GM12875 (cell line): ENCODE results near the gene GPR108.
A peak's percentile ranks its signal among the peaks of the same experiment; 100 is the strongest.
"Not testable (repeated sequence)": the region's sequence is repeated elsewhere in the genome, so short reads cannot be mapped to it uniquely, and the experiment has no call there.

Experiments used
- H3K4me3 ChIP-seq: one replicate; pipeline ENCODE4 v1.5.1; 2011; ENCODE audit warnings: low read depth, low read length, control low read depth
- TF ChIP-seq, protein P1 (sequence below): IDR thresholded peaks from 2 replicates; pipeline ENCODE4 v1.5.1; 2011; ENCODE audit warnings: low read depth, mild to moderate bottlenecking, control low read depth, inconsistent platforms, low read length, moderate library complexity, borderline replicate concordance; ENCODE audit not compliant: insufficient read depth

Gene GPR108

GRCh38 chr19:6712231-6712630 lies 25.1 kb downstream of the GPR108 start:
- TF ChIP-seq, protein P1, sequence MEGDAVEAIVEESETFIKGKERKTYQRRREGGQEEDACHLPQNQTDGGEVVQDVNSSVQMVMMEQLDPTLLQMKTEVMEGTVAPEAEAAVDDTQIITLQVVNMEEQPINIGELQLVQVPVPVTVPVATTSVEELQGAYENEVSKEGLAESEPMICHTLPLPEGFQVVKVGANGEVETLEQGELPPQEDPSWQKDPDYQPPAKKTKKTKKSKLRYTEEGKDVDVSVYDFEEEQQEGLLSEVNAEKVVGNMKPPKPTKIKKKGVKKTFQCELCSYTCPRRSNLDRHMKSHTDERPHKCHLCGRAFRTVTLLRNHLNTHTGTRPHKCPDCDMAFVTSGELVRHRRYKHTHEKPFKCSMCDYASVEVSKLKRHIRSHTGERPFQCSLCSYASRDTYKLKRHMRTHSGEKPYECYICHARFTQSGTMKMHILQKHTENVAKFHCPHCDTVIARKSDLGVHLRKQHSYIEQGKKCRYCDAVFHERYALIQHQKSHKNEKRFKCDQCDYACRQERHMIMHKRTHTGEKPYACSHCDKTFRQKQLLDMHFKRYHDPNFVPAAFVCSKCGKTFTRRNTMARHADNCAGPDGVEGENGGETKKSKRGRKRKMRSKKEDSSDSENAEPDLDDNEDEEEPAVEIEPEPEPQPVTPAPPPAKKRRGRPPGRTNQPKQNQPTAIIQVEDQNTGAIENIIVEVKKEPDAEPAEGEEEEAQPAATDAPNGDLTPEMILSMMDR, result no peak
- H3K4me3 ChIP-seq, result no peak overlapping the region

- TF ChIP-seq, protein P1, result no peak
- no peak overlapping the region for H3K4me3 ChIP-seq
These were observed 25.8 kb downstream of the GPR108 start for GRCh38 chr19:6711605-6712004.

DNA sequence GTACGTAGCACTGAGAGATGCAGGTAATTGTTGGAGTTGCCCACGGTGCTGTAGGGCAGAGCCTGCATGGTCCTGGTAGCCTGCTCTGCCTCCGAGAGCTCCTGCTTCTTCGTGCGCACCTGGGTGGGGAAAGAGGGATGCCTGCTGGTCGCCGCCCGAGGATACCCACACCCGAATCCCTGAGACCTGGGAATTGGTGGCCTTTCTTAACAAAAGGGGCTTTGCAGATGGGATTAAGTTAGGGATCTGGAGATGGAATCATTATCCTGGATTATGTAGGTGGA lies 26.4 kb downstream of the GPR108 start:
- H3K4me3 ChIP-seq, result no peak overlapping the region
- TF ChIP-seq, protein P1, result no peak

DNA sequence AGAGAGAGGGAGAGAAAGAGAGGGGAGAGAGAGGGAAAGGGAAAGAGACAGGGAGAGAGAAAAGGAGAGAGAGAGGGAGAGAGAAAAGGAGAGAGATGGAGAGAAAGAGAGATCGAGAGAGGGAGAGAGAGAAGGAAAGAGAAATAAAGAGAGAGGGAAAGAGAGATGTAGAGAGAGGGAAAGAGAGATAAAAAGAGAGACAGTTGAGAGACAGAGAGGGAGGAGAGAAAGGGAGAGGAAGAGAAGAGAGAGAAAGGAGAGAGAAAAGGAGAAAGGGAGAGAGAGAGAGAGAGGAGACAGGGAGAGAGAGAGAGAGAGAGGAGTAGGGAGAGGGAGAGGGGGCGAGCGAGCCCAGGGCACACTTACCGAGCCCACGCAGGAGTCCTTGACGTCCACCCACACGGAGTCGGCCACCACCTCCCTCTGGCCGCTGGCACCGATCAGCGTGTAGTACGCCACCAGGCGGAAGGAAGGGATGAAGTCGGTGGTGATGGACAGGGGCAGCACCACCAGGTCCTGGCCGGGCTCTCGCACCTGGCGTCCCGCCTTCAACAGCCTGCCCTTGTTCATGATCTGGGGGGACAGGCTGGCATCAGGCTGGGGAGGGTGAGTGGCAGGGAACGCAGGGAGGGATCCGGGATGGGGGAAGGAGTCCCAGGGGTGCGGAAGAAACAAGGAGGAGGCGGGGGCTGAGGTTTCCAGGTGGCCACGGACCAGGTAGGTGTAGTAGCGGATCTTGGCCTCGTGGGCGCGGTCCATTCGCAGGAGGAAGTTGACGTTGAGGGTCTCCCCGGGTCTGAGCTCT lies 26.9 kb downstream of the GPR108 start:
- TF ChIP-seq, protein P1, result 0 out of 2 replicates have a peak, but pooled peaks have one; percentile 7
- H3K4me3 ChIP-seq, result no peak overlapping the region

GRCh38 chr19:6709549-6709948 lies 27.8 kb downstream of the GPR108 start:
- no peak overlapping the region for H3K4me3 ChIP-seq
- TF ChIP-seq, protein P1, result no peak

GRCh38 chr19:6708913-6709312 lies 28.5 kb downstream of the GPR108 start:
- H3K4me3 ChIP-seq, result not testable (repeated sequence)

DNA sequence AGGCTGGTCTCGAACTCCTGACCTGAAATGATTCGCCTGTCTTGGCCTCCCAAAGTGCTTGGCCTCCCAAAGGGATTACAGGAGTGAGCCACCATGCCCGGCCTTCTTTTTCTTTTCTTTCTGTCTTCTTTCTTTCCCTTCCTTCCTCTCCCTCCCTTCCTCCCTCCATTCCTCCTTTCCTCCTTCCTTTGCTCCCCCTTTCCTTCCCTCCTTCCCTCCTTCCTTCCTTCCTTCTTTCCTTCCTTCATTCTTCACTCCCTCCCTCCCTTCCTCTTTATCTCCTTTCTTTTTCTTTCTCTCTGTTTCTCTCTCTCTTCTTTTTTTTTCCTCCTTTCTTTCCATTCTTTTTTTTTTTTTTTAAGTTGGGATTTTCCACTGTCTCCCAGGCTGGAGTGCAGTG lies 29.0 kb downstream of the GPR108 start:
- H3K4me3 ChIP-seq, result no peak overlapping the region
- TF ChIP-seq, protein P1, result no peak
